ENCODE measurements around the gene SYNM.
"Not testable (repeated sequence)": the region's sequence is repeated elsewhere in the genome, so short reads cannot be mapped to it uniquely, and the experiment has no call there.

The SYNM gene

DNA sequence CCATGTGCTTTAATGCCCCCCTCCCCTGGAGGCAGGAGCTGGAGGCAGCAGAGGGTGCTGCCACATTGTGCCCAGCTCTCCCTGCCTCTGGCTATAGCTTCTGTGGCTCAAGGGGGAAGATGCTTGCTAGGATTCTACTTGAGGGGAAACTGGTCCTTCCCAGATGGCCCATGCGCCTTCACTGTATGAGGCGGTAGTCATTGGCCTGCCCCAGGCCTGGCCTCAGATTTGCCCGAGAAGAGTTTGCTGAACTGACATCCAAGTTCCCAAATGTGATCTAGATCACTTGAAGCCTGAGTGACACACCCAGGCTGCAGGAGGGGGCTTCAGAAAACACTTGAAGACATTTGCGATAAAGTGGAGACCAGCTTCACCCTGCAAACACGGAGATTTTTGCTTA is 4.1 kb downstream of the SYNM start:
- DNase-seq: no peak

DNA sequence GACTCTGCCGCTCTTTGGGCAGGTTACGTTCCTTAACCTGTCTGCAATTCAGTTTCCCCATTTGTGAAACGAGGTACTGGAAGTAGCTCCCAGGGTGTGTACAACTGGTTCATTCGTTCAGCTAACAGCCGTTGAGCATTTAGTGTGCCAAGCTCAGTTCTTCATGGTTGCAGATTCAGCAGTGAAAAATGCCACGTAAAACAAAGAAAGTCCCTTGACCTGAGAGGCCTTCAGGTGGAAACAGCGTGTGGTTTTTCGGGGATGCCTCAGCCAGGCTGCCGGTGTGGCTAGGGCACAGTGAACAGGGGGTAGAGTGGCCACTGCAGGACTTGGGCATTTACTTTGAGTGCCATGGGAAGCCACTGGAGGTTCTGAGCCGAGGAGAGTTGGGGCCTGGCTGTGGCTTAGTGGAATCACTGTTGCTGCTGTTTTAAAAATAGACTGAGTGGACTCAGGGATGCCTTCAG is 4.7 kb downstream of the SYNM start:
- no peak for DNase-seq

DNA sequence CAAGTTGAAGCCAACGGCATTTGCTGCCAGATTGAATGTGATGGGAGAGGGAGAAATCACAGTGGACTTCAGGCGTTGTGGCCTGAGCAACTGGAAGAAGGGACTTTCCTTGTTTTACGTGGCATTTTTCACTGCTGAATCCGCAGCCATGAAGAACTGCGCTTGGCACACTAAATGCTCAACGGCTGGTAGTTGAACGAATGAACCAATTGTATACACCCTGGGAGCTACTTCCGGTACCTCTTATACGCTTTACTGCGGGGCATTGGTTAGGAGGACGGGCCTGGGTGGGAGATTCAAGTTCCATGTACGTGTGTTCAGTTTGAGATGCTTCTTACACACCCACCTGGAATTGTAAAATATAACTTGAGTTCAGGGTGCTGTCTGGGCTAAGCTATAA is 5.2 kb downstream of the SYNM start:
- DNase-seq: no peak

DNA sequence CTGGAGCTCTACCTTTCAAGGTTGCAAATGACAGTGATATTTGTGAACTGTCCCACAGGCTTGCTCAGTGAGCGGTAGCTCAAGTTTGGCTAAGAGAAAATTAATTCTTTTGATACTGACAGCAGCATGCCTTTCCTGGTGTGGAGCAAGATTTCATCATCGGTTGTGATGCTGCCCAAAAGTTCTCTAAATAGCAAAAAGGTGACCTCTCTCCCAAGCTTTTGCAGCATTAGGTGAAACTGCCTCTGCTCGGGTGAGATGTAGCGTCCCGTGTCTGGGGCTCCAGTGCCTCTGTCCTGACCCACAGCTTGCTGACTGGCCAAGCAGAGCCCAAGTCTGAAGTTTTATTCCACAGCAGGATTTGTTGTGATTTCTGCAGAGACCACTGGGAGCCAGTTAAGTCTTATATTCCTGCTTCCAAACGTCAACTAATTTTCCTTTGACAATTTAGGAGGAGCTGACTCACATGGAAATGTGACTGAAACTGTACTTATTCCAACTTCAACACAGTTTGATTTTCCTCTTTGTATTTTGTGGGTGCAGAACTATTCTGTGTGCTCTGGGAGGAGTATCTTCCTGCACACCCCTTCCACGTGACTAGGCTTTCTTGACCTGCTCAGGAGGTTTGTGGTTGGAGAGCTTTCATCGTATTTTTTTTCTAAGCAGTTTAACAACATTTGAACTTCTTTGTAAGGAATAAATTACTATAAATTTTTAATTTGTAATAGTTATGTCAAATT is 5.9 kb downstream of the SYNM start:
- DNase-seq: peak; percentile 40

DNA sequence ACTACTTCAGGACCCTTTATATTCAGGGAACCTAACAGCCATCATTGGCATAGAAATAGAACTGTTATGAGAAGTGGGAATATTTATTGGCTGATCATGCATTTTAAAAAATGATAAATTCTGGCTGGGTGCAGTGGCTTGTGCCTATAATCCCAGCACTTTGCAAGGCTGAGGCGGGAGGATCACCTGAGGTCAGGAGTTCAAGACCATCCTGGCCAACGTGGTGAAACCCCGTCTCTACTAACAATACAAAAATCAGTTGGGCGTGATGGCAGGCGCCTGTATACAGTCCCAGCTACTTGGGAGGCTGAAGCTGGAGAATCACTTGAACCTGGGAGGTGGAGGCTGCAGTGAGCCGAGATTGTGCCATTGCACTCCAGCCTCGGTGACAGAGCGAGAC is 6.8 kb downstream of the SYNM start:
- DNase-seq: not testable (repeated sequence)

DNA sequence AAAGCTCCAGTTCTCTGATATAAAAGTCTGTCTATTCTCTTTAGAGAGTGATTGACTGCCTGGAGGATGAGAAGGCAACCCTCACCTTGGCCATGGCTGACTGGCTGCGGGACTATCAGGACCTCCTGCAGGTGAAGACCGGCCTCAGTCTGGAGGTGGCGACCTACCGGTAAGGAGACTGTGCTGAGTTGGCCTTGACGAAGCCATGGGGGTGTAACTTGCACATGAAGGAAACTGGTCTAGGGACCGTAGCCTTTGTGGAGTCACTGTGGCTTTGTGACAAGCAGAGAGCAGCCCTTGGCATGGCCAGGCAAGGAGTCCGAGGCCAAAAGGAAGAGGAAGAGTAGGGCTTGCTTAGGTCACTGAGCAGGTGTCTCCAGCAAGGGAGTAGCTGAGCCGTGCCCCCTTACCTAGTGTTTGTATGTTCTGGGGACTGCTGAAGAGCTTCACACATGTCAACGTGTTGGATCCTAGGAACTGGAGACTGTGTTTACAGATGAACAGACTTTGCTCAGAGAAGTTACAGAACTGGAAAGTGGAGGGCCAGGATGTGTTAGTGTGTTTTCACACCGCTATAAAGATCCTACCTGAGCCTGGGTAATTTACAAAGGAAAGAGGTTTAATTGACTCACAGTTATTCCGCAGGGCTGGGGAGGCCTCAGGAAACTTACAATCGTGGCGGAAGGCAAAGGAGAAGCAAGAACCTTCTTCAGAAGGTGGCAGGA is 8.8 kb downstream of the SYNM start:
- no peak for DNase-seq

DNA sequence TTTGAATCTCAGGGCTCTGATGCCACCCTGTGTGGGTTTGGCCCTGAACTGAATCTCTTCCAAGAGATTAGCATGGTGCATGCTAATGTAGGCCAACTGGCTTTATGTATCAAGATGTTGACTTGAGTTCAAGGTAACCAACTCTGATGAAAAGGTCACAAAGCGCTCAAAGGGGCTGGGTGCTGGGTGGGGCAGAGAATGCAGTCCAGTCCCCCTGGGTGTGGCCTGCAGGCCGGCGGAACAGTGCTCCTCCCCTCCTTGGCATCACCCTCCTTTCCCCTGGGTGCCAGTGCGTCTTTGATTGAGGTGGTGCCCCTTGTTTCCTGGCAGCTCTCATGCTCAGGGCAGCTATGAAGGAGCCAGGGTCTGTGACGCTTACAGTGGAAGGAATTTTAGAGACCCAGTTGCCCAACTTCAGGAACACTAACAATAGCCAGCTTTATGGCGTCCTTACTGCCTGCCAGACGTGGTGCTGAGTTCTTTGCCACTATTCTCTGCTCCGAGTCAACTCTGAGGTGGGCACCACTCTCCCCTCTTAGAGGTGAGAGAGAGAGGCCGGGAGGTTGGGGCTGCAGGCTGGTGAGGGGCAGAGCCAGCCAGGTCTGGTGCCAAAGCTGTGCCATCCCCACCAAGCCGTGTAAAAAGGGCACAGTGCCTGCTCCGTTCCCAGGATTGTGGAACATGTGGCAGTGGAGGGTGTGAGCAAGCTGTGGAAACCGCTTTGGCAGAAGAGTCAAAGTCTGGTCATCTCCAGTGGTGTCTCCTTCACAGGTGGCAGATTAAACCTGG is 9.8 kb downstream of the SYNM start:
- DNase-seq: no peak

DNA sequence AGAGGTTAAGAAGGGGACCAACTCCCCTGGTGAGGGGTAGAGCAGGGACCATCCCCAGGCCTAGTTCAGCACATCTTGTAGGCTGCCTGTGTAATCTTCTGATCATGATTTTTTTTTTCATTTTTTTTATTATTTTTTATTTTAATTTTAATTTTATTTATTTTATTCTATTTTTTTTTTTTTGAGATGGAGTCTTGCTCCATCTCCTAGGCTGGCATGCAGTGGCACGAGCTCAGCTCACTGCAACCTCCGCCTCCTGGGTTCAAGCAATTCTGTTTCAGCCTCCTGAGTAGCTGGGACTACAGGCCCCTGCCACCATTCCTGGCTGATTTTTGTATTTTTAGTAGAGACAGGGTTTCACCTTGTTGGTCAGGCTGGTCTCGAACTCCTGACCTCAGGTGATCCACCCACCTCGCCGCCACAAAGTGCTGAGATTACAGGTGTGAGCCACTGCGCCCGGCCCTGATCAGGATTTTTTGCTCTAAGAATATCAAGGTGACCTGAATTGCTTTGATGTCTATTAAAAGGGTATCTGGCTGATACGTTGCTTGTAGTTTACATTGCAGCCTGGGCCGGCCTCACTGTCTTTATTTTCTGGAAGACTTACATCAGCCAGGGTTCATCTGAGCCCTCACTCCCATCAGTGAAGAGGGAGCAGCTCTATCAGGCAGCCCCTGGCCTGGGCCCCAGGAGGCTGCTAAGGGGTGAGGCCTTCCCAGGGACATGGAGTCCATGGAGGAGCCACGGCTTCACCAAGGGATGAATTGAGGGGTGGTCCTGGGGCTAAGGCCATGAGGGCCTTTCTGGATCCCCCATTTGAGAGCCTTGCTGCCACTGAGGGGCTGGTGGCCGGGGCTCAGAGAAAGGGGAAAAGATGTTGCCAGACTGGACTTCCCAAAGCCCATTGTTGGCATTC is 10.7 kb downstream of the SYNM start:
- no peak for DNase-seq

DNA sequence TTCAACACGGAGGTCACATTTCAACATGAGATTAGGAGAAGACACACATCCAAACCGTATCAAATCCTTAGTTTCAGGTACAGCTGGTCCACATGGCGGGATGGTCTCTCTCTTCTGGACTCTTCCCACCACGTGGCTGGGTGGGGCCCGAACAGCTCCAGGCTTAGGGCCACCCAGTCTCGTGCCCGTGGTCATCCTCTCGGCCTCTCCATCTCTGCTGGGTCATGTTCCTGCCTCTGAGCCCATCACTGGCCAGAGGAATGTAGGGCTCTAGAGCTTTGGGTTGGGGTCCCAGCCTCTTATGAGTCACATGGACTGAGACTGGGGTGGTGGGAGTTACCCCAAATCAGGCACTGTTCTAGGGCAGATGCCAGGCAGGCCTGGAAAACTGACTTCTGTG is 12.2 kb downstream of the SYNM start:
- DNase-seq: no peak

DNA sequence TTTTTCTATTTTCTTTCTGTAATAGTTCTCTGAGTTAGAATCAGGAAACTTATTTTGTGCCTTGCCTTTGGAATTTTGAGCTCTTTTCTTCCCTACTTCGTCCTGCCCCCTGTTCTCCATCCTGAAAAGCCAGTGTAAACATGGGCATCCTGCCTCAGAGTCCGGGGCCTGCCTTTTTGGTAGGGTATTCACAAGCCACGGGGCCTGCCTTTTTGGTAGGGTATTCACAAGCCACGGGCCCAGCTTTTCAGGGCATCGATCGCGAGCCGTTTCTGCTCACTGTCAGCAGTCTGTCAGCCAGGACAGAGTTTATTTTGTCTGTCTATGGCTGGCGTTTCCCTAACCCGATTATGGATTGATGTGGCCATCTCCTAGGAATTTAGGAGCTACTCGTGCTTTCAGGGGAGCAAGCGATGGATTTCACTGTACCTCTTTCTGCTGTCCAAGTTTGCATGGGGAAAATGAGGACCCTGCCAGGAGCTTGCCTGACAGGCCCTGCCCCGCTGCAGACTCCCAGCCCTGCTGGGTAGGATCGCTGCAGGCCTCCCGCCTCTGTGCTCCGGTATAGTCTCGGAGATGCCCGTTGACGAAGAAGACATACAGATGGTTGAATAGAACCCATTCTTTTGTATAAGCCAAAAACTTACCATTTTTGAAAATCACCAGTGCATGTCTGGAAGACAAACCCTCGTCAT is 12.8 kb downstream of the SYNM start:
- no peak for DNase-seq

DNA sequence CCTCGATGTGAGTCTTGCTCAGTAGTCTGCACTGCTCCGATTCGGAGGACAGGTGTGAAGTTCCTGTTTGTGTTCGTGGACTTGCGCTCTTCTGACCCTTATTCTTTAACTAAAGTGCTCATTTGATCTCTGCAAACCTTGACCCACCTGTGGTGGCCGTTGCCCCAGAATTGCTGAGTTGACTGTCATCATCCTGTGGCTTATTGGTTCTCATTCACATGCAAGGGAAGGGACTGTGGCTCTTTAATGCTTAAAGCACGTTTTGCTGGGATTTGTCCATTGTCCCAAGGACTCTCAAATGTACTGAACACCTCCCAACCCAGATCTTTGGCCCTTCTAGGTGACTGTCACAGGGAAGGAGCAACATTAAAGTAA is 13.4 kb downstream of the SYNM start:
- DNase-seq: no peak

DNA sequence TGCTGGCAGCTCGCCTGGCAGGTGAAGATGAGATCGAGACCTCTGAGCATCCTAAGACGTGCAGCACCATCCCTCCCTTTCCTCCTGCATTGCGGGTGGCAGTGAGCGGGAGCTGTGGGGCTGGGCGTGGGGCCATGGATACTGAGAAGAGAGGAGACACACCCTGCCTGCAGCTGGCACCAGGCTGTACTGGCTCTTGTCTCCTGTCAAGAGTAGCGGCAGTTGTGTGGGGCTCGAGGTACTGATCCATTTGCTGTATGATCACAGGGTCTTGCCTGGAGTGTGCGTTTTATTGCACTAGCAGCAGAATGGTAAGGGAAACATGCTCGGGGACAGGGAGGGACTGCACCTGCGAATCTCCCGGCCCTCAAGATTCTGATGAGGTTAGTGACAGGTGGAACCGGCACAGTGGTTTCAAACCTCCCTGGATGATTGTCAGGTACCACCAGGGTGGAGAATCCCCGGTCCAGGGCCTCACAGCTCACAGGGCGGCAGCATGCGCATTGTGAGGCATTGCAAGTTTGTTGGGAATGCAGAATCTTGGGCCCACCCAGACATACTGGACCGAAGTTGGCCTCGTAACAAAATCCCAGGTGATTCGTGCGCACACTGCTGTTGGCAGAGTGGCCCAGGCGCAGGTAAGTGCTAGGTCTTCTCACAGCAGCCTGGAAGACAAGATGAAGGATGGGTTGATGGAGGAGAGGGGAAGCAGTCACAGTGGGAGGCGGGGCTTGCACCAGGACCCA is 14.1 kb downstream of the SYNM start:
- DNase-seq: no peak

DNA sequence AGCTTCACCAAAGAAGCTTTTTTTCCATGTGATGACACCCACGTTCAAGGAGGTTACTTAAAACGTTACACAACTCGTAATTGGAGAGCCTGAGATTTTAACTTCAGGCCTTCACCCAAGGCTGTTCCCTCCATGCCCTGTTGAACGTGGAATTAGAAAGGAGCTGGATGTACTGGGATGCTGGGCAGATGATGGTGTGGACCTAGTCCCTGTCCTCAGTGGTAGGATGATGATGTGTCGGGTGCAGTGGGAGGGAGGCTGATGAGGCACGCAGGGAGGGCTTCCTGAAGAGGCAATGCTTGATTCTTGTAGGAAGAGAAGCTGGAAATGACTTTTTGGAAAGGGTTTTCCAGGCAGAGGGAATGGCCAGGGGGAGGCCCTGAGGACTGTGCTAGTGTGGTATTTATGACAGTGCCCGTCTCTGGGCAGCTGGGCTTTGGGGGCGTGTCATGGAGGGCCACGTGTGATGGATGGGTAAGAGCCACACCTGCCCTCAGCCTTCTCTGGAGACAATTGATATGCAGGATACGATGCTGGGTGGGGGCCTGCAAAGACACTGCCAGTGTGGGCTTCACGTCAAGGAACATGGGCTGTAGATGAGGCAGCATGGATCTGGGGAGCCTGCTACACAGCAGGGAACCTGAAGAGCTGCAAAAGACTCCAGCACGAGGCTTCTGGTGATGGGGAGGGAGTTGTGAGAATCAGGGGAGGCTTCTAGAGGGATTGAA is 15.3 kb downstream of the SYNM start:
- no peak for DNase-seq

DNA sequence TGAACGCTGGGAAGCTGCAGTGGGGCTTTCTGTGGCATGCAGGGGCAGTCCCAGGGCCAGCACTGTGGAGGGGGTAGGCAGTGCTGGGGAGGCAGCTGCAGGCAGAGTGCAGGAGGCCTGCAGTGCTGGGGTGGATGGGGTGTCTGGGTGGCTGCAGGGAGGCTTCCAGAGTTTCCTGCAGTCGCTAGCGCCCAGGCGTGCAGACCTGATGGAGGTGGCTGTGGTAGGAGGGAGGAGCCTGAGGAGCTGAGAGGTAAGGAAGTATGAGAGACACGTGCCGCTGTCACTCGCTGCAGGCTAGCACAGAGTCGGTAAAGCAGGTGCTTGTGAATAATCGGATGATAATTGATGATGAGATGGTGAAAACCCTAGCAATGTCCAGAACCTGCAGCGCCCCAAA is 16.3 kb downstream of the SYNM start:
- DNase-seq: no peak

DNA sequence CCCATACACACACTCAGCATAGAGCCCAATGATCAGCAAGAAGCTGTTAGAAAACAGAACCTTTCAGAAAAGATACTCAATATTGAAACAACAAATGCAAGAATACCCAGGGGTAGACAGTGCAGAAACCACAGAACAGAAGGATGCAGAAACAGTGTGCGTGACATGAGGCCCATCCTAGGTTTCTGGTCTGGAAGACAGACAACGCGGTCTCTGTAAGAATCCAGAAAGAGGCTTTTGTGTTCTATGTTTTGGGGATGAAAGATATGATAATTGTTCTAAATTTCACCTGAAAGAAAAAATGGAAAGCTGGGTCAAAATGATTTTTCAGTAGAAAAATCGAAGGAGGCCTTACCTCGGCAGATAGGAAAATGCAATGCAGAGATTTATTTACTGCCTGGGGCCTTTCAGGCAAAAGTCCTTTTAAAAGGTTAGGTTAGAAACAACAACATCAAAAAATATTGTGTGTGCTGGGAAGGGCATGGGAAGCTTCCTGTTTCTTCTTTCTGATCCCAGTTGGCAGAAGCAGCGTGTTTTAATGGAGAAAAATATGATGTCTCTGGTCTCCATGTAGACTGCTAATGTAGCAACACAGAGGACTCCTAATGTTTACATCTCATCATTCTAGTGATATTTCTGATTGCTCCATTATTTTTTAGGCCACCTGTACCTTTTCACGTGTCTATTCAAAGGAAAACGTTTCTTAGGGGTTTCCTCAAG is 17.0 kb downstream of the SYNM start:
- no peak for DNase-seq

DNA sequence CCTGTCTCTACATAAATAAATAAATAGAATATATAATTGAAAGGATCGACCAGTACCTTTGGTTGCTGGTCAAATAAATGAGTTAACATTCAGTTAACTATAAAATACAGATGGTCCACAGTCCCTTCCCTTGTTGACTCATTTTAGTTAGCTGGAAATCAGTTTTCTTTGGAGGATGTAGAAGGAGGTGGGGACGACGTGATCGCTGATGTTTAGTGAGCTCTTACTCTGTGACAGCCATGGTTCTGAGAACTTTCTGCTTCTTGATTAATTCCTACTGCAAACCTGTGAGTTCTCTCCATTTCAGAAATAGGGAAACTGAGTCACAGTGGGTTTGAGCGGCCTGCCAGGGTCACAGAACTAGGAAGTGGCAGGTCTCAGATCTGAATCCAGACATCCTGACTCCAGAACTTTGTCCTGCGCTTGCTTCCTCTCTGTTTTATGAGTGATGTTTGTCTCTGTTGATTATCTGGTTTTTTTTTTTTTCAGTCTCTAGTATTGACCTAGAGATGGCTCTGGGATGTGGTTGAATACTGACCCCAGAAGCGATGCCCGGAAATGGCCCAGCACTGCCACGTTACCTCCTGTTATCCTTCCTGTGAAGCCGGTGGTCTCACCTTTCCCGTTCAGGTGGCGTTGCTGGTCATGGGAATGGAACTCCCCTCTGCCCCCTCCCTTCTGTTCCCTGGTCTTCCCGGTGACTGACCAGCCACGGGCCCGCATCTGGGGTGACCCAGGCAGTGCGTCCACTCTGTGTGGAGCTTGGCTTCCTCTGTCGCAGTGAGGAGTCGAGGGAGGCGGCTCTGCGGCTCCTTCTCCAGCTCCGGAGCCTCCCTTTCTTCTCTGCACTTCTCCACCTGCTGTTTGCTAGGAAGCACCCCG is 18.2 kb downstream of the SYNM start:
- DNase-seq: no peak

DNA sequence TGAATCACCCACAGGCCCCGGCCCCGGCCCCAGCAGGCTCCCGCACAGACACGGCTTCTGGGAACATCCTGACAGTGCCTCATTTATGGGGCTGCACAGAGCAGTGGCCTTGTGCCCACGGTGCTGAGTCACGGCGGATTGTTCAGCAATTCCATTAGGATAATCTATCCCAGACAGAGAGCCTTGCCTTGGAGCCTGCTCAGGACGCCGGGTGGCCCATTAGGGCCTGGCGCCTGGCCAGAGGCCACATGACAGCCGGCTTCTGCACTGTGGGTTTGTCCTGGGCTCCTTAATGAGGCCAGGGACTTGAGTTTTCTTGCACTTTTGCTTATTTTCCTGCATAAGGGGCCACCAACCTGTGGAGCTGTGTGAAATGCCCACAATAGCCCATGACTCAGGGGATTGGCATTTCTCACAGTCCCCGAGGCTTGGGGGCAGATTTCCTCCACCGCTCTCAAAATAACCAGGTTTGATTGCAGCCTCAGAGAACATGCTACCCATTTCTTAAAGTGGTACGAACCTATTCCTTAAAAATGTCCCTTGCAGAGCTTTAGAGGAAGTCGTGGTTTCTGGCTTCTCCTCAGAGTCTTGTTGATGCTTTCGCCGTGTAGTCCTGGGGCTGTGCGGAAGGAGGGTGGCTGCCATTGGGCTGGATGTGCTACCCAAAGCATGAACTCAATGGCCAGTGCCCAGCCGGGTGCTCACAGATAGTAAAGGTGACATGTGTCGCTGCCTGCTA is 19.0 kb downstream of the SYNM start:
- DNase-seq: peak; percentile 97

DNA sequence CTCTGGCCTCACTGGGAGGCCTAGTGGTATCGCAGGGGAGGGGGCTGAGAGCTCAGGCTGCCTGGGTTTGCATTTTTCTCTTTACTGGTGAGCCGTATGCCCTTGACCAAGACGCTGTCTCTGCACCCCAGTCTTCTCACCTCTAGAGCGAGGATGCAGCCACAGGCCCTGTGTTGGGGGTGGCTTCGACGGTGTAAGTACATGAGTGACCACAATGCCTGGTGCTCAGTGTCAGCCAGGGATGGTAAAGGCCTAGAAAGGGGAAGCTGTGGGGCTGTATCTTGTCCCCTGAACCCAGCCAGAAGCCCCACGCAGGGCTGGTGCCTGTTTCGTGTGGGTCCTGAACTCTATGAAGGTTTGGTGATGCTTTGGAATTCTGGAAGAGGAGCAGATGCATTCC is 19.8 kb downstream of the SYNM start:
- DNase-seq: no peak

All from fibroblast of skin of abdomen (primary cell).